GM23338 (cell line): ENCODE measurements around the gene PCSK5. TPM values are rescaled to one million over a fixed set of nuclear protein-coding genes. Genes with fewer than 3 reads are reported as not detected.

ENCODE experiments used
- ATAC-seq: fragments of 200-7000 bp; cut with Tn5 transposase; 3 replicates; pipeline ENCODE4 v1.9.1; 2020
- DNase-seq: peaks from one replicate; pipeline ENCODE4 v3.0.0-alpha.2; 2015; ENCODE audit warnings: low spot score
- H2AFZ ChIP-seq: fragments of 200-600 bp; sonication (generic); 2 replicates; pipeline ENCODE4 v1.8.0; 2016; ENCODE audit warnings: antibody characterized with exemption, mild to moderate bottlenecking, moderate library complexity
- H3F3A ChIP-seq: fragments of 200-600 bp; sonication (generic); replicated peaks from 2 replicates; pipeline ENCODE4 v1.8.0; 2017; ENCODE audit warnings: antibody characterized with exemption, mixed run types, low read depth
- H3K27ac ChIP-seq: fragments of 200-600 bp; sonication (generic); 2 replicates; pipeline ENCODE4 v1.6.1; 2016; ENCODE audit warnings: low read depth
- H3K27me3 ChIP-seq: fragments of 200-600 bp; sonication (generic); 2 replicates; pipeline ENCODE4 v1.8.0; 2016; ENCODE audit warnings: mild to moderate bottlenecking, mixed run types, moderate library complexity; ENCODE audit not compliant: insufficient read depth
- H3K36me3 ChIP-seq: fragments of 200-600 bp; sonication (generic); 2 replicates; pipeline ENCODE4 v1.8.0; 2016; ENCODE audit warnings: mild to moderate bottlenecking; ENCODE audit not compliant: insufficient read depth
- H3K4me1 ChIP-seq: fragments of 200-600 bp; sonication (generic); 2 replicates; pipeline ENCODE4 v1.8.0; 2016; ENCODE audit warnings: mild to moderate bottlenecking, moderate library complexity; ENCODE audit not compliant: insufficient read depth
- H3K4me2 ChIP-seq: fragments of 200-600 bp; sonication (generic); 2 replicates; pipeline ENCODE4 v1.7.1; 2017; ENCODE audit warnings: mixed run types
- H3K4me3 ChIP-seq: fragments of 200-600 bp; sonication (generic); 2 replicates; pipeline ENCODE4 v1.6.1; 2016; ENCODE audit warnings: mixed run types
- H3K79me2 ChIP-seq: fragments of 200-600 bp; sonication (generic); replicated peaks from 2 replicates; pipeline ENCODE4 v1.8.0; 2017; ENCODE audit warnings: mild to moderate bottlenecking; ENCODE audit not compliant: insufficient read depth
- H3K9me2 ChIP-seq: fragments of 200-600 bp; sonication (generic); 2 replicates; pipeline ENCODE4 v1.8.0; 2017; ENCODE audit not compliant: insufficient read depth
- H4K20me1 ChIP-seq: fragments of 200-600 bp; sonication (generic); replicated peaks from 2 replicates; pipeline ENCODE4 v1.8.0; 2017; ENCODE audit warnings: mild to moderate bottlenecking; ENCODE audit not compliant: insufficient read depth
- H3K27ac Mint-ChIP-seq: 2 replicates; pipeline ENCODE4 v1.8.0; 2020; ENCODE audit warnings: inconsistent platforms, mild to moderate bottlenecking, moderate library complexity, mixed read lengths
- H3K27me3 Mint-ChIP-seq: 3 replicates; pipeline ENCODE4 v1.8.0; 2022; ENCODE audit warnings: low read depth, mild to moderate bottlenecking, moderate library complexity, mixed read lengths, inconsistent platforms; ENCODE audit not compliant: insufficient read depth, poor library complexity
- H3K36me3 Mint-ChIP-seq: 3 replicates; pipeline ENCODE4 v1.8.0; 2021; ENCODE audit warnings: low read depth, mild to moderate bottlenecking, inconsistent platforms, moderate library complexity, mixed read lengths
- H3K4me1 Mint-ChIP-seq: 3 replicates; pipeline ENCODE4 v1.8.0; 2020; ENCODE audit warnings: mild to moderate bottlenecking, inconsistent platforms, mixed read lengths
- H3K4me3 Mint-ChIP-seq: 3 replicates; pipeline ENCODE4 v1.8.0; 2021; ENCODE audit warnings: moderate library complexity, mild to moderate bottlenecking, inconsistent platforms, mixed read lengths
- H3K9me3 Mint-ChIP-seq: 3 replicates; pipeline ENCODE4 v1.8.0; 2020; ENCODE audit warnings: moderate library complexity, mild to moderate bottlenecking, inconsistent platforms, mixed read lengths
- CREB1 ChIP-seq: fragments of 250-450 bp; sonication (Bioruptor Pico); IDR thresholded peaks from 2 replicates; pipeline ENCODE4 v1.5.0; 2020; ENCODE audit warnings: low read depth, mild to moderate bottlenecking, moderate library complexity
- ETS1 ChIP-seq: IDR thresholded peaks from 2 replicates; pipeline ENCODE4 v1.6.1; 2016; ENCODE audit warnings: antibody characterized with exemption
- EZH2 ChIP-seq: fragments of 200-600 bp; sonication (generic); IDR thresholded peaks from one replicate; pipeline ENCODE4 v1.8.0; 2017; ENCODE audit warnings: antibody characterized with exemption, mild to moderate bottlenecking, low read depth; ENCODE audit not compliant: unreplicated experiment
- EZH2phosphoT487 ChIP-seq: fragments of 200-600 bp; sonication (generic); IDR thresholded peaks from one replicate; pipeline ENCODE4 v1.8.1; 2018; ENCODE audit warnings: antibody characterized with exemption; ENCODE audit not compliant: unreplicated experiment
- STAT1 ChIP-seq: IDR thresholded peaks from one replicate; pipeline ENCODE4 v1.6.1; 2016; ENCODE audit warnings: antibody characterized with exemption; ENCODE audit not compliant: unreplicated experiment
- ZNF114 ChIP-seq: fragments of 250-450 bp; sonication (Bioruptor Pico); IDR thresholded peaks from 2 replicates; pipeline ENCODE4 v1.5.0; 2020; ENCODE audit warnings: mild to moderate bottlenecking, moderate library complexity
- ZNF462 ChIP-seq: fragments of 250-450 bp; sonication (Bioruptor Pico); IDR thresholded peaks from 2 replicates; pipeline ENCODE4 v1.5.0; 2020; ENCODE audit warnings: mild to moderate bottlenecking, moderate library complexity
- polyA plus RNA-seq: library from polyadenylated mRNA; unstranded; fragments of >200 nt; fragmentation: Nextera tagmentation; extraction: Ambion mirVana; gene quantifications from 2 replicates; pipeline ENCODE4 v1.2.1, GENCODE V29; 2016
- total RNA-seq: library from RNA; depleted of rRNA; stranded (reverse); fragments of >200 nt; shearing (Covaris generic); gene quantifications from 2 replicates; pipeline ENCODE4 v1.2.3, GENCODE V29; 2014

PCSK5 gene
- total and polyA plus RNA-seq, 2 experiments from 2014 or later, result 12.3 to 34.8 TPM

GRCh38 chr9:75997206-75997605 is 106.7 kb downstream of the PCSK5 start:
- H3K27me3 ChIP-seq, result no peaks in the 10 kb centered on the region
- no peaks in the 10 kb centered on the region for H3K36me3 ChIP-seq
- H3K36me3 Mint-ChIP-seq, result peaks cover 11% of the 10 kb centered on the region; the same call in 1 of the 3 replicates
- no peaks in the 10 kb centered on the region; the same call in 1 of the 2 replicates for H4K20me1 ChIP-seq
- TF ChIP-seq ZNF114, result no peak
- TF ChIP-seq ETS1, result no peak
- TF ChIP-seq EZH2phosphoT487, result no peak
- TF ChIP-seq STAT1, result no peak
- TF ChIP-seq CREB1 (CRISPR knock-in tag), result no peak
- no peak for TF ChIP-seq EZH2
- TF ChIP-seq ZNF462 (CRISPR knock-in tag), result no peak
- H3K9me3 Mint-ChIP-seq, result no peaks in the 10 kb centered on the region
- DNase-seq (no peak), ATAC-seq (no peak)
- H3K79me2 ChIP-seq, result peaks cover 63% of the 10 kb centered on the region
- no peak overlapping the region for H3K4me2 ChIP-seq
- no peak overlapping the region for H2AFZ ChIP-seq
- H3K4me3 Mint-ChIP-seq, result no peak overlapping the region
- H3F3A ChIP-seq, result no peaks in the 10 kb centered on the region
- no peak overlapping the region for H3K4me3 ChIP-seq
- H3K27ac ChIP-seq, result no peak overlapping the region
- peaks cover 14% of the 10 kb centered on the region for H3K4me1 Mint-ChIP-seq
- H3K27me3 Mint-ChIP-seq, result peaks cover 3% of the 10 kb centered on the region
- H3K4me1 ChIP-seq, result peaks cover 12% of the 10 kb centered on the region
- H3K27ac Mint-ChIP-seq, result no peak overlapping the region
- peaks cover 14% of the 10 kb centered on the region for H3K9me2 ChIP-seq
